Ramos (cell line): ENCODE results near the gene BRICD5.

Experiments used
- in situ Hi-C: fragments of 300-500 bp; cut with MboI; formaldehyde crosslinking; loops from one replicate; pipeline ENCODE4 v1.14.3; 2022; ENCODE audit warnings: low sequenced_read_pairs; ENCODE audit not compliant: unreplicated experiment

Gene BRICD5

DNA sequence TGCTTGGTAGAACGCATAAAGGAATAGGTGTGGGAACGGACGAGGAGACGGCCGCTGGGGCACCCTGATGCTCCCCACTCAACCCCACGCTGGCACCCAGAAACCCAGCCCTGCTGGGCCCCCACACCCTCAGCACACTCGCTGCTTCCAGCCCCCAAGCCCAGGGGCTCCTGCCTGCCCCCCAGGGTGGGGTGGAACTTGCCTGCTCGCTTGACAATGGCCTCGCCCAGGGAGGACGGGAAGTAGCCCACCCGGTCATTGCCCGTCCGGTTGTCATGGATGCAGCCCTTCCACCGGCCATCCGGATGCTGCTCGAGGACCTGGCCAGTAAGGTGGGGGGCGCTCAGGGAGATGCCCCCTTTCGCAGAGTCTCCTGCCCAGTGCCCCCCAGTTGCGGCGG, 24.2 kb downstream of the BRICD5 start:
- in situ Hi-C loops, result no loop called here

DNA sequence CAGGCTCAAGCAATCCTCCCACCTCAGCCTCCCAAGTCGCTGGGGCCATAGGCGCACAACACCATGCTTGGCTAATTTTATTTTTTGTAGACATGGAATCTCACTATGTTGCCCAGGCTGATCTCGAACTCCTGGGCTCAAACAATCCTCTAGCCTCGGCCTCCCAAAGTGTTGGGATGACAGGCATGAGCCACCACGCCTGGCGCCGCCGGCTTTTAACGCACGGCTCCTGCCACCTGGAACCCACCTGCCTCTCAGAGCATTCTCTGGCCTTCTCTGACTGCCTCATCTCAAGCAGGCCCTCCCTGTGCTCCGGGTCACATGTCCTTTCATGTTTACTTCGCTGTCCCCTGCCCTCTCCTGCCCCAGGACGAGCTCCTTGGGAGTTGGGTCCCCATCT, 24.6 kb downstream of the BRICD5 start:
- in situ Hi-C loops, result no loop called here

DNA sequence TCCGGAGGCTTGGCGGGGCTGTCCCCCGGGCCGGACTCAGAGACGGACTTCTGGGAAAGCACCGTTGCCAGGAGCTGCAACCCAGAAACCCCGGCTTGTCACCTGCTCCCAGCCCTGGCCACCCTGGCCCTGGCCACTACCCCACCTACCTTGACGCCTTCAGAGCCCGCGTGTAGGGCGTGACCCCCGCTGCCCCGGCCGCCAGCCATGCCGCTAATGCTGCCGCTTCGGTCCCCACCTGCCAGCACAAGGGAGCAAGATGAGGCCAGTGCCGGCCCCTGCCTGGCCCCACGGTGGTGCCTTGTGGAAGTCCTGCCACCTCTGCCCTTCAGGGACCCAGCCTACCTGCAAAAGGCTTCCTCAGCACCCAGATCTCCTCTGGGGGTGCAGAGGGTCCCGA, 25.7 kb downstream of the BRICD5 start:
- in situ Hi-C loops, result no loop called here

DNA sequence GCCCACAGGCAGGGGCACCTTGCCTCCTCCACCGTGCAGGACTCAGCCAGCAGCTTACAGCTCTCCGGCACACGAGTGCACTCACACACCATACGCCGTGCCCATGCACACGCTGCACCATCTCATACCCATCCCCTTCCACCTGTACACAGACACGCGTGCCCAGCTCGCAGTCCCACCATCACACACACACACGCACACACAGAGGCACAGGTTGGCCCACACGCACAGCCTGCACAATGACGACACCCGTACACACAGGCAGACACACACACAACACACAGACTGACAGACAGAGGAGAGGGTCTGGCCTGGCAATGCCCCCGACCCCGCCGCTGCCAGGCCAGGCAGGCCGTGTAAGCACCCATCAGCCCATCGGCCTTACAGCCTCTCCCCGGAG, 26.3 kb downstream of the BRICD5 start:
- in situ Hi-C loops, result no loop called here

DNA sequence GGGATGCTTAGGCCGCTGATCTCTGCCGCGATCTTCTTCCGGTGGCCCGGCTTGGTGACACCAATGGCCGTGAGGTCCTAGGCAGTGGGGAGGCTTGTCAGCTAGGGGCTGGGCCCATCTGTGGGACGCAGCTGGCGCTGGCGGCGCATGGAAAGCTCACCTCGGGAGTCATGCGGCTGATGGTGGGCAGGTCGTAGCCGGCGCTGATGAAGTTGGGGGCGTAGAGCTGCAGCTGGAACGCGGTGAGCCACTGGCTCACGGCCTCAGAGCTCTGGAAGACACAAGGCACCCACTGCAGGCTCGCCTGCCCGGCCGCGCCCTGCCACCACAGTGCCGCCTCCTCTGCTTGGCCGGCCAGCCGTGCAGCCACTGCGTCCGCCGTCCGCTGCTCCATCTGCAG, 27.0 kb downstream of the BRICD5 start:
- in situ Hi-C loops, result no loop called here

DNA sequence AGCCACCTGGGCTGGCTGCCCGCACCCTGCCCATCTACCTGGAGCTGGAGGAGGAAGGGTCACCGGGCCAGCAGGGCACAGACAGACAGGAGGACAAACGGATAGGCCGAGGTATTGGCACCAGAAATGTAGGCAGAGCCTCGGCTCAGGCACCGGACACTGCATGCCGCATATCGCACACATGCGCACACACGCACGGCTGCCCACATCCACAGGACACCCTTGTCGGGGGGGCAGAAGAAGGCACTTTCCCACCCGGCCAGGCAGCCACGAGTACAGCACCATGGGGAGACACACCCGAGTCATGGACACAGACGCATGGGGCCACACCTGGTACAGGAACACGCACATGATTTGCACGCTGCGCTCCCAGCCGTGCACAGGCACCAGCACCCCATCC, 28.7 kb downstream of the BRICD5 start:
- in situ Hi-C loops, result no loop called here

DNA sequence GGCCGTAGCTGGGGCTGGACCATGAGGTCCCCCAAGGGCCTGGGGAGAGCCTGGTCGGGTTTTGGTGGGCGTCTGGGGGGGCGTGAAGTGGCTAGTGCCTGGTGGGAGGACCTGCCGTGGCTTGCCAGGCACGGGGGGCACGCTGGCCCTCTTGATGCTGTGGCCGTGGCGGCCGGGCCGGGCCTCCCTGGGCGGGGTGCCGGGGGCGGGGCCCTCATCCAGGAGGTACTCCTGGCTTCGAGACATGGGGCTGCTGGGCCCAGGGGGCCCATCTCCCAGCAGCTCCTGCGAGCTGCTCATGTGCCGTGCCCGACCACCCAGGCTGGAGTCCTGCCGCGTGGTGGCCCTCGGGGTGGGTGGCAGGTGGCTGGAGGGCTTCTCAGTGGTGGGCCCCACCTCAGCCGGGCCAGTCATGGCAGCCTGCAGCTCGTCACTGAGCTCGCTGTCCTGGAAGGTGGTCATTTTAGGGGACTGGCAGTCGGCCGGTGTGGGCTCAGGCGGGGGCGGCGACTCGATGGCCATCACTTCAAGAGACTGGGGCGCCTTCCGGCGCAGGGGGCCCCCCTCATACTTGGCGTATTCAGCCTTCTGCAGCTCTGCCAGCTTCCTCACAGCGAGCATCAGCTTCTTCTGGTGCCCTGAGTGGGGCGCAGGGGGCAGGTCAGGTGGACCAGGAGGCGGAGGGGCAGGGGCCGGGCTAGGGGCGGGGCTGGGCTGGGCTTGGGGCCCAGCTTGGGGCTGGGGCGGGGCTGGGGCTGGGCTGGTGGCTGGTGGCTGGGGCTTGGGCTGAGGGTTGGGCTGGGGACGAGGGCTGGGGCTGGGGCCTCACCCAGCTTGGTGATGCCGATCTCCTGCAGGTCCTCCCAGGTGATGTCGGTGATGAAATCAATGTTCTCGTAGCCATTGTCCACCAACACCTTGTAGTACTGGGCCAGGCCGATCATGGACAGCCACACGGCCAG, 29.4 kb downstream of the BRICD5 start:
- in situ Hi-C loops, result no loop called here

DNA sequence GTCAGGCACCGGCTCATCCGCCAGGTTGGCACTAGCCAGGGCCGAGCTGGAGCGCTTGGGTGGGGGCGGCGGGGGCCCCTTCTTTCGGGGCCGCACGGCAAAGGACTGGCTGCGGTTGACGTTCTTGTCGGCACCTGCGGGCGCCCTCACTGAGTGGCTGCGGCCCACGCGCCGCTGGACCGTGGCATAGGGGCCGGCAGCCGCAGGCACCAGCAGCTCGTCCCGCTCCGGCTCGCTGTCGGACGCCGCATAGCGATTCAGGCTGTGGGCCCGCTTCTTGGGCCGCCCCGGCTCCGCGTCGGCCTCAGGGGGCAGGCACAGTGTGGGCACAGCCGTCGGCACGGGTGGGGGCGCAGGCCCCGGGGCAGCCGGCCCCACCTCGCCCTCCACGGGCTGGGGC, 30.2 kb downstream of the BRICD5 start:
- in situ Hi-C loops, result no loop called here

DNA sequence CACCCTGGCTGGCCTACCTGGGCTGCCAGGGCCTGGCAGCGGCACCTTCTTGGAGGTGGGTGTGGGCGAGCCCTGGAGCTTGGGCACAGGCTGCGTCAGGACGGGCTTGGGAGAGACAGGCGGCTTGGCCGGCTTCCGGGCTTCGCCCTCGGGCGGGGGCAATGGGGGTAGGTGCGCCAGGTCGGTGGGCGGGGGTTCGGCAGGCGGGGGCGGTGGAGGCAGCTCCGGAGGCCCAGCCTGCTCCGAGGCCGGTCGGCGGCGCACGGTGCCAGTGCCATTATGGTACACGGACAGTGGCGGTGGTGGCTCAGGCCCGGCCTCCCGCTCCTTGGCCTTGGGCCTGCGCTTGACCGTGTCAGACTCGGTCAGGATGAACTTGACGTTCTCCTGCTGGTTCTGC, 31.1 kb downstream of the BRICD5 start:
- in situ Hi-C loops, result no loop called here

DNA sequence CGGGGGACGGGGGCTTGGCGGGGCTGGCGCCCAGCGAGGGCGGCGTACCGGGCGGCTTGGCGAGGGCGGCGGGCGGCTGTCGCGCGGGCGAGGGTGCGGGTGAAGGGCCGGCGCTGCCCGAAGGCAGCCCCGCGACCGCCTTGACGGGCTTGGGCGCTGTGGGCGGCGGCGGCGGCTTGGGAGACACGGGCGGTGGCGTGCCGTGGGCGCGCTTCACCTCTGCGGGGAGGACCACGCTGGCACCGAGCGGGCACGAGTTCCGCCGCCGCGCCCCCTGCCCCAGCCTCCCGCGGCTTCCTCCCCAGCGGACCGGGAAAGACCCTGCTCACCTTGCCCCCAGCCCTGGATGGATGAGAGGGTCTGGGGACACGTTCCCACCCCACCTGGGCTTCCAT, 31.6 kb downstream of the BRICD5 start:
- in situ Hi-C loops, result no loop called here

DNA sequence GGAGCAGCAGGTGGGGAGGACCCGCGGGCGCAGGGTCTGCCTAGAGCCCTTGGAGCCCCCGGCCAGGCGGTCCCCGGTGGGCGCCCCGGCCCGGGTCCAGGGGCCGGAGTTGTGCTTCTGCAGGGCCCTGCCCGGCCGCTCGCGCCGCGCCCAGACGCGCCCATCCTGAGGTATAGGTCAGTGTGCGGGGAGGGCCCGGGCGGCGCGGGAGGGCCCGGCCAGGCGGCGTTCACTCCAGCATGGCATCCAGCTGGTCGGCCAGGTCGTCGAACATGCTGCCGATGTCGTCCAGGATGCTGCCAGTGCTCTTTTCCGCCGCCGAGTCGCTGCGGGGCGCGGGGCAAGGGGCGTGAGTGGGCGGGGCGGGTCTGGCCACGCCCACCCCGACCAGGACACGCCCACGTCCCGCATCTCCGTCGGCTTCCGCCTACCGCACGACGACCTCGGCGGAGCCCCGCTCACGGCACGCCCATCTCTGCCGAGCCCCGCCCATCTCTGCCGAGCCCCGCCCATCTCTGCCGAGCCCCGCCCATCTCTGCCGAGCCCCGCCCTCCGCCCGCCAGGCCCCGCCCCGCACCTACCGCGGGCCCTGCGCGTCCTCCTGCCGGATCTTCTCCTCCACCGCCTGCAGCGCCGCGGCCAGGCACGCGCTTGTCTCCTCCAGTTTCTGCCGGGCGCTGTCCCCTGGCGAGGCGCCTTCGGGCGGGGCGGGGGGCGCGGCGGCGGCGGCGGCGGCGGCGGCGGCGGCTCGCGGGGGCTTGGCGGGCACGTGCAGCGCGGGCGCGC, 32.1 kb downstream of the BRICD5 start:
- in situ Hi-C loops, result no loop called here

DNA sequence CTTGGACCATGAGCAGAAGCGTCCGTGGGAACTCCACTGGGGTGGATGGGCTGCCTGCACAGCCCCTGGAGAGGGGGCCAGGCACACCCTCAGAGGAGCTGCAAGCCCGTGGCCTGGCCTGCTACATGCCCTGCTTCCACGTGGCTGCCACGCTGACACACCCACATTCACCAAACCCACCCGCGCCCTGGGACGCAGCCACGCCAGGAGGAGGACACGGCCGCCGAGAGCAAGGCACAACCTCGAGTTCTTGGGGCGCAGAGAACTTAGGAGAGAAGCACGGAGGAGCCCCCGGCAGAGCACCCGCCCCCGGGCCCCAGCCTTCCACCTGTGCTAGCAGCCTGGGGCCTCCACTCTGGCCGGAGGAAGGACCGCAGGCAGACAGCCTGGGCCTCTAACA, 33.1 kb downstream of the BRICD5 start:
- in situ Hi-C loops, result no loop called here

DNA sequence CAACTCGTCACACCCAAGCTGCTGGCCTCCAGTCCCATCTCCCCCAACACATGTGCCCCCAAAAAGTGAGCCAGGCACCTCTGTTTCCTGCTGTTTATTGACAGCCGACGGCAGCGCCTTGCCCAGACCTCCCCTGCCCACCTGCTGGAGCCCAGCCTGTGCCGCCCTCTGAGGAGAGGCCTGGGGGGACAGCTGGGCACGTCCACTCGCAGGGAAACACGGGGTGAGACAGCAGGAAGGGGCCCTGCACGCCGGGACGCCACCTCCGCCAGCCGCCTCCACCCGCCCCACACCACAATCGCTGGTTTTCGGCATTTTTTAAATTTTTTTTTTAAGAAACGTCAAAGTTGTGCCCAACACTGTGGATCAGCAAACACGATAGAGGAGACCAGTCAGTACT, 33.6 kb downstream of the BRICD5 start:
- in situ Hi-C loops, result no loop called here

DNA sequence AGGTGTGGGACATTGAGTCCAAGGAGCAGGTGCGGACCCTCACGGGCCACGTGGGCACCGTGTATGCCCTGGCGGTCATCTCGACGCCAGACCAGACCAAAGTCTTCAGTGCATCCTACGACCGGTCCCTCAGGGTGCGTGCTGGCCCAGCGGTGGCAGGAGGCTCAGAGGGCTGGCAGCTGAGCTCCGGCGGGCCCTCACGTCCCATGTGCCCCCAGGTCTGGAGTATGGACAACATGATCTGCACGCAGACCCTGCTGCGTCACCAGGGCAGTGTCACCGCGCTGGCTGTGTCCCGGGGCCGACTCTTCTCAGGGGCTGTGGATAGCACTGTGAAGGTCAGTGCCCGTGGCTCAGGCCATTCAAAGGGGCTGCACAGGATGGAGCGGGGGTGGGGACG, 34.6 kb downstream of the BRICD5 start:
- in situ Hi-C loops, result no loop called here

DNA sequence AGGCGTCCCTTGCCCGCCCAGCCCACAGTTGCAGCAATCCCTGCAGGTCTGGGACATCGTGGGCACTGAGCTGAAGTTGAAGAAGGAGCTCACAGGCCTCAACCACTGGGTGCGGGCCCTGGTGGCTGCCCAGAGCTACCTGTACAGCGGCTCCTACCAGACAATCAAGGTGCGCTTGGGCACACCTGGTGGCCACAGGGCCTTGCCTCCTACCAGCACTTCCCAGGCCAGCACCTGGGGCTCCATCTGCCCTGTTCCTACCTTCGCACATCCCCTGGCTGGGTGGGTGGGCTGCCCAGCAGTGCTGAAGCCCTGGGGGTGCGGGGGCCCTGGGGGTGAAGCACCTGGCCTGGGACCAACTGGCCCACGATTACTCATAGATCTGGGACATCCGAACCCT, 35.2 kb downstream of the BRICD5 start:
- in situ Hi-C loops, result no loop called here

DNA sequence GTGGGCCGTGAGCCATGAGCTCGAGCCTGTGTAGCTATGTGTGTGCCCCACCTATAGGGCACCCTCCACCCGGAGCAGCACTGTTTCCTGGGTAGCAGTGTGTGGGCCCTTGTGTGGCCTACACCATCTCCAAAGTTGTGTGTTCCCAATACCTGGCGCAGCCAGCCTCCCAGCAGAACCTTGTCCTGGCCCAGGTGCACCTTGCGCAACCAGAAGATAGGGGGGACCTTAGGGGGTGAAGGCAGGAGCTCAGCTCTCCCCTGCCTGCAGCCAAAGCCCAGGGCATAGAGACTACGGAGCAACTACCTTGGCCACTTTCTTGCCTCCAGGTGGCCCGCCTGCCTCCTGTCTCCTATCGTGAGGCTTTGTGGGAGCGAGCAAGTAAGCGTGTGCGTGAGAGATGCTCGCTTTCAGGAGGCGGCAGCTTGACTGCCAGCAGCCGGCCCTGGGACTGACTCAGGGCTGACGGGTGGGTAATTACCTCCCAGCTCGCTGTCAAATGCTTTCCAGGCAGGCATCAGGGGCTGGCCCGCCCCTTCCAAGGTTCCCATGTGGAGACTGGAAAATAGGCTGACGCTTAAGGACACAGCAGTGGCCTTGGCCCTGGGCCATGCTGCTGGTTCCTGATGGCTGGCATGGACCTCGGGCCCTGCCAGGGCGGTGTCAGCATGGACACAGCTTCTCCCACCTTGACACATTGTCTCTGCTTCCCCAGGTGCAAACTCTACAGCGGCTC, 36.1 kb downstream of the BRICD5 start:
- in situ Hi-C loops, result no loop called here

DNA sequence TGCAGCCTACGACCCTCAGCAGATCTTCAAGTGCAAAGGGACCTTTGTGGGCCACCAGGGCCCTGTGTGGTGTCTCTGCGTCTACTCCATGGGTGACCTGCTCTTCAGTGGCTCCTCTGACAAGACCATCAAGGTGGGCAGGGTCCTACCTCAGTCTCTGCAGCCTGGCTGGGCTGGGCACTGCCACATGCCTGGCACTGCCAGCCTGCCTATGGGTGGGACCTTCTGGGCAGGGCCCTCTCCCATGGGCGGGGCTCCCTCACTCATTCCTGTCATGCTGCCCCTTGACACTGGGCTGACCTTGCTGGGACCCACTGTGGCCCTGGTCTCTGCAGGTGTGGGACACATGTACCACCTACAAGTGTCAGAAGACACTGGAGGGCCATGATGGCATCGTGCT, 36.7 kb downstream of the BRICD5 start:
- in situ Hi-C loops, result no loop called here

DNA sequence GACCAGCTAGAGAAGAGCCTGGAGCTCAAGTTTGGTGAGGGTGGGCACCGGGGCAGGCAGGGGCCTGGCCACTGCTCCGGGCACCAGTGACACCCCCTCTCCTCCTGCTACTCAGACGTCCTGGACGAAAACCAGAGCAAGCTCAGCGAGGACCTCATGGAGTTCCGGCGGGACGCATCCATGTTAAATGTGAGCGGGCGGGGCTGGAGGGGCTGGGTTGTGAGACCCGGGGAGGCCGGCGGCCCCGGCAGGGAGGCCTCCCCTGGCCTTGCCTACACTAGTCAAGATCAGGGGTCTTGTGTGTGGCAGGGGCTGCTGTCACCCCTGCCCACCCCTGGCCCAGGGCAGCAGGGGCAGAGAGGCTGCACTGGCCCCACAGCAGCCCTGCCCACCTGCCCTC, 37.3 kb downstream of the BRICD5 start:
- in situ Hi-C loops, result no loop called here

DNA sequence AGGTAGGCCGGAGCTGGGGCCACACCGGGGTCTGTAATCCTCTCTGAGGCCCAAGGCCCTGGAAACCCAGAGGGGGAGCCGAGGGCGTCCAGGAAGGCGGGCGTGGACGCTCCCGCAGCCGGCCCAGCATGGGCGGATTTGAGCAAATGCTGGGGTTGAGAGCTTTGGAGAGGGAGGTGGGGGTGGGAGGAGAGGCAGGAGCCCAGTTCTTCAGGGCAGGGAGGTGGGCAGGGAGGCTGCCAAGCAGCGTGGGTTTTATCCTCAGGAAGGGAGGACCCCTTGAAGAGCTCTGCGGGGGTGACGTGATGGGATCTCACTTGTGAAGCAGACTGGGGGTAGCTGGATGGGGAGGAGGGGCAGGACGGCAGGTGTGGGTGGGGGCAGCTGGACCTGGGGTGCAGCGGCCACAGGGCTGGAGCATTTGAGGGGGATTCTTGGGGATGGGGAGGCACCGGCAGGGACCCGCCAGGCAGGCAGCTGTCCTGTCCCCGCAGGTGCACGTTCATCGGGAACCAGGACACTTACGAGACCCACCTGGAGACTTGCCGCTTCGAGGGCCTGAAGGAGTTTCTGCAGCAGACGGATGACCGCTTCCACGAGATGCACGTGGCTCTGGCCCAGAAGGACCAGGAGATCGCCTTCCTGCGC, 37.9 kb downstream of the BRICD5 start:
- in situ Hi-C loops, result no loop called here

DNA sequence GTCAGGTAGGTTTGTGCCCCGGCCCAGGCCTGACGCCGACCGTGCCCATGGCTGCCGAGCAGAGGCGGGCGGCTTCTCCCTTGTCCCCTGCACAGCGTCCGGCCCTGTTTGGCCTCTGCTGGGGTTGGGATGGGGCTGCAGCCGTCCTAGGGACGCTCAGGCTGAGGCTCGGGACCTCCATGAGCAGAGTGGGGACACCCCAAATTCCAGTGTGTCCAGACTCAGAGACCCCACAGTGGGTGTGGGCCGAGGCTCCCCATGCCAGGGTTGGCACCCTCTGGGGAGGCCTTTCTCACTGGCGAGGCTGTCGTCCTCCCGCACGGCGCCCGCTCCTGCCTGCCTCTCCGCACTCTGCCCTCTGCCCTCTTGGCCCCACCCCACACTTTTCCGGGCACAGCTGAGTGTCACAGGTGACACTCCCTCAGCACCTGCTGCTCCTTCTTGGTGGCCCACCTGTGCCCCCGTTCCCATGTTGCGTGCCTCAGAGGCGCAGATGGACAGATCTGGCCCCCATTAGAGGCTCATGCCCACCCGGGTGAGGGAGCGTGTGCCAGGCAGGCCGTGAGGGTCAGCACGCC, 39.0 kb downstream of the BRICD5 start:
- in situ Hi-C loops, result no loop called here
